HepG2 (cell line): ENCODE results near the gene USP25.

Experiments used
- ATF2 ChIP-seq: sonication (generic); formaldehyde crosslinking; IDR thresholded peaks from 2 replicates; pipeline ENCODE4 v1.4.0; 2020; ENCODE audit warnings: missing genetic modification reagents
- JUN ChIP-seq: sonication (generic); formaldehyde crosslinking; IDR thresholded peaks from 2 replicates; pipeline ENCODE4 v1.4.0; 2020; ENCODE audit warnings: mild to moderate bottlenecking, missing genetic modification reagents
- MAFK ChIP-seq, 2 experiments: IDR thresholded peaks in 1 of 2; conservative IDR thresholded peaks in 1 of 2; 2 replicates each; pipeline ENCODE4 v1.6.1; 2011; ENCODE audit warnings: improper control_type of control experiment in 2 of 2, low read length in 2 of 2
- POLR2AphosphoS5 ChIP-seq: IDR thresholded peaks from 2 replicates; pipeline ENCODE4 v1.6.1; 2012; ENCODE audit warnings: low read depth, low read length
- TF ChIP-seq, protein P1 (sequence below): sonication (generic); formaldehyde crosslinking; IDR thresholded peaks from 2 replicates; pipeline ENCODE4 v1.5.0; 2020; ENCODE audit warnings: mild to moderate bottlenecking, missing genetic modification reagents, moderate library complexity

DNA sequence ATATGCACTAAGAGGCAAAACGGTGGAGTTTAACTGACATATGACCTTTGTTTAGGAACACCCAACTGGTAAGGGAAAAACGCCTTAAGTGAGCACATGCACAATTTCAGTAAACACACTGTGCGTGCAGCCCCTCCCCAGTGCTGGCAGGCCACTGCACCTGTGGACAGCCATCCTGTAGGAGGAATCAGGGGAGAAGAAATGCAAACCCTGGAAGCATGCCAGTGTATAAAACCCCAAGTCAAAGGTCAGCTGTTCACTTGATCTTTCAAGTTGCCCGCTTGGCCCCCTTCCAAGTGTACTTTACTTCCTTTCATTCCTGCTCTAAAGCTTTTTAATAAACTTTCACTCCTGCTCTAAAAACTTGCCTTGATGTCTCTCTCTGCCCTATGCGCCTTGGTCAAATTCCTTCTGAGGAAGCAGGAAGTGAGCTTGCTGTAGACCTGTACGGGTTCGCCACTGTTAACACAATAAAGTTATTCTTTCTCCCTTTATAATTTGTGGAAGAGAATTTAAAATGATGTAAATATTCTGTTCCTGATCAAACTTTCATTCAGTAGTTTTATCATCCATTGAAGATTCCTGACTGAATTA is 31.8 kb downstream of the USP25 start:
- TF ChIP-seq, protein P1, sequence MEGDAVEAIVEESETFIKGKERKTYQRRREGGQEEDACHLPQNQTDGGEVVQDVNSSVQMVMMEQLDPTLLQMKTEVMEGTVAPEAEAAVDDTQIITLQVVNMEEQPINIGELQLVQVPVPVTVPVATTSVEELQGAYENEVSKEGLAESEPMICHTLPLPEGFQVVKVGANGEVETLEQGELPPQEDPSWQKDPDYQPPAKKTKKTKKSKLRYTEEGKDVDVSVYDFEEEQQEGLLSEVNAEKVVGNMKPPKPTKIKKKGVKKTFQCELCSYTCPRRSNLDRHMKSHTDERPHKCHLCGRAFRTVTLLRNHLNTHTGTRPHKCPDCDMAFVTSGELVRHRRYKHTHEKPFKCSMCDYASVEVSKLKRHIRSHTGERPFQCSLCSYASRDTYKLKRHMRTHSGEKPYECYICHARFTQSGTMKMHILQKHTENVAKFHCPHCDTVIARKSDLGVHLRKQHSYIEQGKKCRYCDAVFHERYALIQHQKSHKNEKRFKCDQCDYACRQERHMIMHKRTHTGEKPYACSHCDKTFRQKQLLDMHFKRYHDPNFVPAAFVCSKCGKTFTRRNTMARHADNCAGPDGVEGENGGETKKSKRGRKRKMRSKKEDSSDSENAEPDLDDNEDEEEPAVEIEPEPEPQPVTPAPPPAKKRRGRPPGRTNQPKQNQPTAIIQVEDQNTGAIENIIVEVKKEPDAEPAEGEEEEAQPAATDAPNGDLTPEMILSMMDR (CRISPR knock-in tag): no peak
- TF ChIP-seq POLR2AphosphoS5 (no peak), JUN (CRISPR knock-in tag) (no peak), MAFK (conservative IDR thresholded peaks at IDR 0.05 in 1 of 2, IDR thresholded peaks at IDR 0.05 in 1 of 2; ENCODE audit: low read length in 2 of 2) (no peak), ATF2 (CRISPR knock-in tag) (no peak)
